ENCODE data around the gene ACTN4.
"Not testable (repeated sequence)": the region's sequence is repeated elsewhere in the genome, so short reads cannot be mapped to it uniquely, and the experiment has no call there.

Gene ACTN4

DNA sequence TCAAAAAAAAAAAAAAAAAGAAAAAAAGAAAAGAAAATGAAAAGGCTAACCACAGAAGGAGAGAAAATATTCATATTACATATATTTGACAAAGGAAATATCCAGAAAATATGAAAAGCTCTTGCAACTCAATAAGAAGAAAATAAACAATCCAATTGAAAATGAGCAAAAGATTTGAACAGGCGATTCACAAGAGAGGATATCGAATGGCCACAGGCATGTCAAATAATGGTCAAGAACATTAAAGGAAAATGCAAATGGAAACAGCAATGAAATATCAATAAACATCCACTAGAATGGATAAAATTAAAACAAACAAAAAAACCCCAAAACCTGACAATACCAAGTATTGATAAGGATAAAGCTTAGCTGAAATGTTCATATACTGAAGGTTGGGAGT, 117.8 kb downstream of the ACTN4 start:
- no peak for DNase-seq (ENCODE audit: low read depth, low spot score)

GRCh38 chr19:38766276-38767047, 119.0 kb downstream of the ACTN4 start:
- DNase-seq (ENCODE audit: low read depth, low spot score): no peak

GRCh38 chr19:38769635-38770211, 122.3 kb downstream of the ACTN4 start:
- peak; percentile 20 for DNase-seq (ENCODE audit: low read depth, low spot score)

DNA sequence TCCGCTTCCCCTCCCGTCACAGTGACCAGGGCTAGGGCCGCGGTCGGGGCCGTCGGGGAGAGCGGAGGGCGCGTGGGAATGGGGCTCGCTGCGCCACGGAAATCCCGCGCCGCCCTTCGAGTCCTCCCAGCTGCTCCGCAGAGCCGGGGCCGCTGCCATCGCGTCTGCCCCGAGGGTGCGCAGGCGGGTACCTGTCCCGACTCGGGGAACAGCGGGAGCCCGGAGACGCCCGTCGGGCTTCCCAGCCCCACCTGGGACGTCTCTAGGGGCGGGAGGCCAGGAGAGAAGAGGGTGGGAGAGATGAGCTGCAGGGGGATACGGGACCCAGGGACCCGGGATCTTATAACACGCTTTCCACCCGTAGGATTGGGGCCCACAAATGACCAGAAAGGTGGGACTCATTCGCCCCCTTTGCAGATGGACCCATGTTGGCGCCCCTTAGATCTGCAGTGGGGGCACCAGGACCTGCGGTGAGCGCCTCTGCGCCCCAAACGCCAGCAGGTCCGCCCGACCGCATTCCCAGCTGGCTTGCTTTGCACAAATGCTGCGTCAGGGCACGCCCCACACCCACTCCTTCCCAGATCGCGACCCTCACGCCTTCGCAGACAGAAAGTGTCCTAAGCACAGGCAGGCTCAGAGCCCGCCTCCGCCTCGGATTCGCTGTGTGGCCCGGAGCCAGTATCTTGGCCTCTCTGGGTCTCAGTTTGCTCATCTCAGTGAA, 122.9 kb downstream of the ACTN4 start:
- not testable (repeated sequence) for DNase-seq (ENCODE audit: low read depth, low spot score)

DNA sequence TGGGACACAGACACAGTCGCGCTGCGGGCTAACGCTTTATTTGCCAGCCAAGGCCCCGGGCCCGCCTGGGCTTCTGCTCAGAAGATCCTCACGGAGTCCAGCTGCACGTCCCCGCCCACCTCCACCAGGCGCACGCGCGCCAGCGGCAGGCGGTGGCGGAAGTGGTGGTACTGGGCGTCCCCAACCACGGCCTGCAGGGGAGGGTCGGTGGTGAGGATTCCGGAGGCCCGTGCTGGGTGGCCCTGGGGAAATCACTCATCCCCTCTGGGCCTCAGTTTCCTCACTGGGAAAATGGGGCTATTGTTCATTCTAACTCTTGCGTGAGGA, 123.5 kb downstream of the ACTN4 start:
- not testable (repeated sequence) for DNase-seq (ENCODE audit: low read depth, low spot score)

DNA sequence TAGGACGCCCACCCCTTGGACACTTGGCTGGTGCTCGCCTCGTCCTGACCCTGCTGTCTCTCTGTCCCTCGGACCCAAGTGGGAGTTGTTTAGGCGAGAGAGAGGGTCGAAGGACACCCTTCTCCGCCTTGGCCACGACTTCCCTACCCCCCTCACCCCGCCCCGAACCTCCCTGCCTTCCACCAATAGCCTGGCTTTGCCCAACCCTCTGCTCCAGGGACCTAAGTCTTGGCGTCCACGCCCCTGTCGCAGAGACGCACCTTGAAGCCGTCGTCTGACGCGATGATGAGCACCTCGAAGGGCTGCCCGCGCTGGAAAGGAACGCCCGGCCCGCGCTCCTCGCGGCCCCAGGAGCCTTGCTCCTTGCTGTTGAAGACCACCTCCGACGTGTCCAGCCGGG, 124.1 kb downstream of the ACTN4 start:
- DNase-seq (ENCODE audit: low read depth, low spot score): not testable (repeated sequence)

DNA sequence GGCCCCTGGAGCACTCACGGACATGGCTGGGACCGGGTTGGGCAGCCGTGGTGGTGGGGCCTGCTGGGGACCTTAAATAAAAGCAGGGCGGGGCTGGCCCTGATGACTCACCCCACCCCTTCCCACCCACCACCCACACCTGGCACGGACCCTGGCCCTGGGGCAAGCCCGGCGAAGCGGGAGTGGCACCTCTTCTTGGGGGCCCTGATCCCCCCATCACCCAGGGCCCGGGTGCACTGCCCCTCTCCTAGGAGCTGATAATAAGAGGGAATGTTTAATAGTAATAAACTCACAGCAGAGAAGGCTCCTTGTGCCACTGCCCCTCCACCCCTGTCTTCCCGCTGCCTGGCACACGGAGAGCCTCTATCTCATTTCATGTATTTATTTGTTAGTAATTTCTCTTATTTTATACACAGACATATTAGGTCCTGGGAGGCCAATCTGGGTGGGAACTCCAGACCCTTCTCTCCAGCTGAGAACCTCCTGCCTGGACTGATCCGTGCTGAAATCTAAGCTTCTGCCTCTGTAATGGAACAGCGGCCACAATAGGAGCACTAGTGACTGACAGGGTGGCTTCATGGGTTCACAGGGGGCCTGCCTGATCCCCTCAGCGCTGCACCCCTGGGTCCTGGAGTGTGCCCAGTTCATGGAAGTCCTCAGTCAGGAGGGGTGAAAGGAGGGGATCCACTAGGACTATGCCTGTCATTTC, 126.2 kb downstream of the ACTN4 start, which contains the start of gene LGALS7:
Gene LGALS7, minus strand, starts transcription at position 49 of the 709 bp plus-strand sequence. Its CDS starts 25 bp downstream, at position 24.
- no peak for DNase-seq (ENCODE audit: low read depth, low spot score)

DNA sequence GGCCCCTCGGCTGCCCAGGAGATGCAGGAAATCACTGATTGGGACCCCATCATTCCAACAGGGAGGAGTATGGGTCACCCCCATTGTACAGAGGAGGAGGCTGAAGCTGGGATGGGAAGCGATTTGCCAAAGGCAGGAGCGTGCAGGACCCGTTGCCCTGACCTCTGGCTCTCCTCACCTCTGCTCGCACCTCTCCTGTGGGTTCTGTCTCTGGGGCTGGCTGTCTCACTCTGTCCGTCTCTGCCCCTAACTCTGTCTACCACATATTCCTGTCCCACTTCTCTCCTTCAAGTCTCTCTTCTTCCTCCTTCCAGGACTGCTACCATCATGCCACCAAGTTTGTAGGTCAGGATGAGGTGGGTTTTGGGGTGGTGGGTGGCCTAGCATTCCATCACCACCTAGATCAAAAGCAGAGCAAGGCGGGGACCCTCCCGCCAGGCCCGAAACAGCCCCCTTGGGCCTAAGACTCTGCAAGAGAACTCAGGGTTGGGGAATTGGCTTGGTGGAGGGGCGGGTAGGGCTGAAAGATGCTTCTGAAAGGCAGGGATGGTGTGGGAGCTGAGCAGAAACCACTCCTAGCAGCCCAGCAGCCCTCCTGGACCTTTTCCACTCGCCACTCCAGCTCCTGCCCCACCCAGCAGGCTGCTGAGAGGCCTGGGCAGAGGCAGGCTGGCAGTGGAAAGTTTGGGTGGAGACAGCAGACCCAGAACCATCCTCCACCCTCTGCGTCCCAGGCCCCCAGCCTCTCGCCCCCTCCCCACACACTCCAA, 126.9 kb downstream of the ACTN4 start:
- no peak for DNase-seq (ENCODE audit: low read depth, low spot score)

- DNase-seq (ENCODE audit: low read depth, low spot score): no peak
These were observed 131.3 kb downstream of the ACTN4 start for GRCh38 chr19:38778733-38779132.

DNA sequence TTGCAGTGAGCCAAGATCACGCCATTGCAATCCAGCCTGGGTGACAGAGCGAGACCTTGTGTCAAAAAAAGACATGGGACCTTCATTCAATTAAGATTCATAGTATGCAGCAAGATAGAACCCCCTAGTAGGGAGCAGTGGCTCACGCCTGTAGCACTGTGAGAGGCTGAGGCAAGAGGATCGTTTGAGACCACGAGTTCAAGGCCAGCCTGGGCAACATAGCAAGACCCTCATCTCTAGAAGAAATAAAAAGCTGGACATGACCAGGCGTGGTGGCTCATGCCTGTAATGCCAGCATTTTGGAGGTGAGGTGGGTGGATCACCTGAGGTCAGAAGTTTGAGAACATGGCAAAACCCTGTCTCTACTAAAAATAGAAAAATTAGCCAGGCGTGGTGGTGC, 133.0 kb downstream of the ACTN4 start:
- DNase-seq (ENCODE audit: low read depth, low spot score): no peak

- DNase-seq (ENCODE audit: low read depth, low spot score): no peak
These were observed 133.6 kb downstream of the ACTN4 start for GRCh38 chr19:38781058-38781457.
